ENCODE results near the gene EFHC2. TPM values are rescaled to one million over a fixed set of nuclear protein-coding genes. Genes with fewer than 3 reads are reported as not detected.

Gene EFHC2, protein sequence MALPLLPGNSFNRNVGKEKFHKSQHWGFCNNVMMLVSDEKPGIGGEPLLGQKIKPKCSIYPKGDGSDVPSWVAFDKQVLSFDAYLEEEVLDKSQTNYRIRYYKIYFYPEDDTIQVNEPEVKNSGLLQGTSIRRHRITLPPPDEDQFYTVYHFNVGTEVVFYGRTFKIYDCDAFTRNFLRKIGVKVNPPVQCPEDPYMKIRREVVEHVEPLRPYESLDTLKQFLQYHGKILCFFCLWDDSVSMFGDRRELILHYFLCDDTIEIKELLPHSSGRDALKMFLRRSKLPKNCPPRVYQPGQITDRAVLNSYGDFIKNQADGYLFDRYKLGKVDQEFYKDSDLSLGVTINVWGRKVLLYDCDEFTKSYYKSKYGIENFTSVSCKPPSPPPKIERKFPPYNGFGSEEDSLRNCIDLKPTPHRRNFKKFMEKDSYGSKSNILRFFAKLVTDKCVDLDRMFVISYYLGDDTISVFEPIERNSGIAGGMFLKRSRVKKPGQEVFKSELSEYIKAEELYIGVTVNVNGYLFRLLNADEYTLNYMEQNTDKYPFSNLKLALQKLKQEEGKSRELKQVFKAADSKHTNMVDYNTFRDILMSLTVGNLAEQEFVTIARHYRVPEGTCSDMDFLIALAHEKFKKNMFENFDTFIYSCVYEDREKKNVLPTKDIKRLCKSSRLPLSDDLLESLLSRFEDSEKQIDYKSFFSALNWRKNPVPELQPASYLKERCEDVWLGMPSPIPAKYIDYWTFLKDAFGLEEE
- under 0.01 TPM in 1 of 2 replicates, not detected in the other for total RNA-seq

DNA sequence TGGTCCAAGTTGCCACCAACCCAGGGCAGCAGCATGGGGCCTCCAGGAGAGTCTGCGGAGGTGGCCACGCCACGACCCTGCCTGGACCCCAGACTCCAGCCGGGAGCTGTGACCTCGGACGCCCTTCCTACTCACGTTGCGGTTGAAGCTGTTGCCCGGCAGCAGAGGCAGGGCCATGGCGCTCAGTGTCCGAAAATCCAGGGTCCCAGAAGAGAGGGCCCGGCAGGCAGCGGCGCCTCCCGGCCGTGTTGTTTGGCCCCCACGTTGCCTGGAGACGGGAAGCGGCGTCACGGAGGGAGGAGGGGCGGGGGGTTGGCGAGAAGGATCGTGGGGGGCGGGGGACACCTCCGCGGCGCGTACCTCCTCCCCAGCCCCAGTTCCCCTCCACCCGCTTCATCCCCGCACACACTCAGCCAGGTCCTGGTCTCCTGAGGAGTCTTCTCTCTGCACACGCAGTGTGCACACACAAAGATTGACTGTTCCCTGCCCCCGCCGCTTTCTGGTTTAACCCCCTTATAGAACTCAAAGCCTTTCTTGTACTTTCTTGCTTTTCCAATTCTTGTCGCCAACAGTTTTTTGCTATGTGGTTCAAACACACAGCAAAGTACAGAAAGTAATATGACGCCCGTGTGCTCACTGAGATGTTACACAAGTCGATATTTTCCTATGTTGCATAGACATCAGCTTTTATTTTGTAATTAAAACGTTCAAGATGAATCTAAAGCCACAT lies at the start of gene EFHC2:
Gene EFHC2, minus strand, starts transcription at position 261 of the 730 bp plus-strand sequence. Its CDS starts 84 bp downstream, at position 177.

Other genes with a start within 250 kb of the EFHC2 start
- 6.8 and 7.8 TPM in 2 replicates for gene FUNDC1, start 199.2 kb upstream of the EFHC2 start, total RNA-seq